ENCODE results near the gene AIP. TPM values are rescaled to one million over a fixed set of nuclear protein-coding genes. Genes with fewer than 3 reads are reported as not detected.

AIP gene
- total and polyA plus RNA-seq, 2 donors (not counting 3 experiments of a cell fraction or from before 2014, with no cell fraction given) = 46.3 to 114 TPM

DNA sequence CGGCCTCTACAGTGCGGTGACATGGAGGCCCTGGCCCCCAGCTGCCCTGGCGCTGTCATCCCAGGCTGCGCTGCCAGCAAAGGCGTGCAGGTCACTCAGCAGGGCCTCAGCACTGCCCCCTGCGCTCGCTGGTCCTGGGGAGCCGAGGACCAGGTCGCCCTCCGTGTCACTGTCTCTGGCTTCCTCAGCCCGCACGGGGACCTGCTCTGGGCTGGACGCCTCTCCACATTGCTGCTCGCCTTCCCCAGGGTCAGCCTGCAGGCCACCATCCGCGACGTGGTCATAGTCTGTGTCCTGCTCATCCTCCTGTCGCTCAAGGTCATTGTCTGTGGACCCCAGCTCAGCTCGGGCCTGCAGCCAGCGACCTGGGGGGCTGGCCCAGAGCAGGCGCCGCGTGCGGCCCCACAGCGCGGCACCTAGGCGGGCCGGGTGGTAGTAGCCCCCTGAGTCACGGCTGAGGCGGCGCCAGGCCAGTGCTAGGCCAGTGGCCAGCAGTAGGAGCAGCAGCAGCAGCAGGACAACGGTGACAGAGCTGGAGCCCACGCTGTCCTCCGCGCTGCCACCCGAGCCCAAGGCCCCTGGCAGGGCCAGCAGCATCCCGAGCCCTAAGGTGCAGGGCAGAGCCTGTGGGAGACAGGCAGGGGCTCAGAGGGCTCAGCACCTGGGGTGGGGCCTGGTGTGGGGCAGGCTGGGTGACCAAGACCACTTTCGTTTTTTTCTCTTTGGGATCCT lies 46.9 kb upstream of the AIP start:
- DNase-seq (ENCODE audit: low read depth, low spot score) = no peak
- TF ChIP-seq GATA2 (IDR thresholded peaks at IDR 0.05; ENCODE audit: insufficient read depth, insufficient read length, low read depth, low read length) (no peak), POLR2AphosphoS5 (IDR thresholded peaks at IDR 0.05; ENCODE audit: insufficient read depth, low read depth, low read length) (no peak), EZH2 (IDR thresholded peaks at IDR 0.05; ENCODE audit: borderline replicate concordance, low read depth, low read length, severe bottlenecking) (no peak), CTCF (IDR thresholded peaks at IDR 0.05; ENCODE audit: extremely low read depth in 1 of 2, insufficient read depth in 1 of 2, low read depth in 1 of 2, low read length in 2 of 2) (no peak), MYC (IDR thresholded peaks at IDR 0.05; ENCODE audit: low read depth, low read length) (no peak), MAX (IDR thresholded peaks at IDR 0.05; ENCODE audit: insufficient read depth, insufficient read length) (no peak), FOS (IDR thresholded peaks at IDR 0.05; ENCODE audit: borderline replicate concordance, insufficient read depth, low read length) (no peak), JUN (IDR thresholded peaks at IDR 0.05; ENCODE audit: borderline replicate concordance, insufficient read depth, insufficient read length, low read depth) (no peak), POLR2A (IDR thresholded peaks at IDR 0.05; ENCODE audit: low read depth, low read length) (no peak)
- H3K4me3 ChIP-seq (replicated peaks in 1 of 3; ENCODE audit: insufficient read depth in 1 of 3, low read depth in 1 of 3, low read length in 3 of 3) = no peak overlapping the region
- no peak overlapping the region for H3K27ac ChIP-seq (ENCODE audit: insufficient read depth, low read depth, low read length)
- no peaks in the 10 kb centered on the region for H3K79me2 ChIP-seq (ENCODE audit: control insufficient read depth, insufficient read depth, low read length)
- H4K20me1 ChIP-seq (replicated peaks; ENCODE audit: control insufficient read depth, extremely low read depth, insufficient read depth, low read length) = no peaks in the 10 kb centered on the region
- CTCF ChIA-PET = no interaction called here
- POLR2A ChIA-PET = interaction anchor here (0.6 kb wide), 1 partner anchor 25 kb away, joined by 6 read pairs; no protein-coding TSS in a partner anchor
- H3K4me1 ChIP-seq (ENCODE audit: control insufficient read depth, extremely low read depth, insufficient read depth, low read length) = no peaks in the 10 kb centered on the region
- no peaks in the 10 kb centered on the region for H3K27me3 ChIP-seq (ENCODE audit: control insufficient read depth in 2 of 2, insufficient read depth in 2 of 2, low read length in 2 of 2)
- H2AFZ ChIP-seq (ENCODE audit: low read depth, low read length) = no peak overlapping the region
- no peak for FAIRE-seq
- dilution Hi-C loops (cut with MboI; ENCODE audit: extremely low pct_ligation_motif_present, low sequenced_read_pairs) (no loop called here), intact Hi-C loops (cut with micrococcal nuclease) (loop anchor here (1.0 kb wide), 1 partner anchor 34 kb away; no protein-coding TSS in a partner anchor)
- BruUV-seq (replicated peaks) = no TSS peak
- no peak overlapping the region for H3K4me2 ChIP-seq (ENCODE audit: insufficient read depth, low read length)
- no peaks in the 10 kb centered on the region for H3K9me3 ChIP-seq (replicated peaks; ENCODE audit: control insufficient read depth, insufficient read depth, low read length)
- H3K36me3 ChIP-seq (ENCODE audit: control insufficient read depth in 2 of 2, extremely low read depth in 1 of 2, insufficient read depth in 2 of 2, low read length in 2 of 2) = peaks cover 0 to 43% of the 10 kb centered on the region in 2 experiments
- no peak overlapping the region for H3K9ac ChIP-seq (replicated peaks; ENCODE audit: extremely low read depth, insufficient read depth, low read length)
- H3K9me1 ChIP-seq (replicated peaks; ENCODE audit: control insufficient read depth, extremely low read depth, insufficient read depth, low read length) = no peaks in the 10 kb centered on the region

Data from endothelial cell of umbilical vein (primary cell).